Transverse colon (tissue), 4 donors: Measurements from ENCODE around the gene GABRP. TPM values are rescaled to one million over a fixed set of nuclear protein-coding genes. Genes with fewer than 3 reads are reported as not detected.

Experiments
- DNase-seq: peaks from one replicate; pipeline ENCODE4 v3.0.0-alpha.2; 2019
- H3K27ac ChIP-seq, 4 donors: fragments of 200-600 bp; sonication (generic); 2 replicates each; pipeline ENCODE4 v1.5.1; 2016 to 2018; ENCODE audit warnings: inconsistent platforms in 4 of 4
- H3K27me3 ChIP-seq: fragments of 200-600 bp; sonication (generic); 2 replicates; pipeline ENCODE4 v1.5.1; 2017; ENCODE audit warnings: inconsistent platforms
- H3K36me3 ChIP-seq, 4 donors: fragments of 200-600 bp; sonication (generic); 2 replicates each; pipeline ENCODE4 v1.5.1; 2017 to 2019; ENCODE audit warnings: inconsistent platforms in 4 of 4
- H3K4me1 ChIP-seq, 4 donors: fragments of 200-600 bp; sonication (generic); 2 replicates each; pipeline ENCODE4 v1.5.1; 2017 to 2020; ENCODE audit warnings: inconsistent platforms in 4 of 4
- H3K4me3 ChIP-seq, 4 donors: fragments of 200-600 bp; sonication (generic); 1 replicate in 1 of 4; 2 replicates in 3 of 4; pipeline versions ENCODE4 v1.5.1 to v1.6.1; 2017 to 2019; ENCODE audit warnings: inconsistent platforms in 4 of 4
- H3K9me3 ChIP-seq, 2 donors: fragments of 200-600 bp; sonication (generic); 2 replicates each; pipeline ENCODE4 v1.5.1; 2017 to 2019; ENCODE audit warnings: inconsistent platforms in 2 of 2
- CTCF ChIP-seq, 5 experiments: fragments of 200-600 bp in 3 of 5; fragments of 450-650 bp in 2 of 5; sonication (generic) in 3 of 5; IDR thresholded peaks; 1 replicate in 2 of 5; 2 replicates in 3 of 5; pipeline ENCODE4 v1.5.1; 2016 to 2017; ENCODE audit warnings: antibody characterized with exemption in 5 of 5, inconsistent platforms in 3 of 5, mild to moderate bottlenecking in 2 of 5, moderate library complexity in 1 of 5
- EP300 ChIP-seq: sonication (generic); formaldehyde crosslinking; IDR thresholded peaks from one replicate; pipeline ENCODE4 v1.6.1; 2017; ENCODE audit warnings: antibody characterized with exemption, low read depth
- POLR2A ChIP-seq: fragments of 450-650 bp; IDR thresholded peaks from one replicate; pipeline ENCODE4 v1.6.1; 2016; ENCODE audit warnings: antibody characterized with exemption, mild to moderate bottlenecking, moderate library complexity
- POLR2AphosphoS5 ChIP-seq, 3 donors: sonication (generic); formaldehyde crosslinking; IDR thresholded peaks; one replicate each; pipeline ENCODE4 v1.6.1; 2016; ENCODE audit warnings: antibody characterized with exemption in 3 of 3
- WGBS, 2 donors: methylation state at CpG; one replicate each; pipeline ENCODE4 v1.1.5; 2018; ENCODE audit warnings: low coverage in 1 of 2; 5-methylcytosine and 5-hydroxymethylcytosine counted together
- in situ Hi-C, 4 donors: fragments of 200-750 bp; cut with MboI; loops; one replicate each; pipeline versions ENCODE4 v1.15.0 to v1.15.1; 2017; ENCODE audit warnings: low sequenced_read_pairs in 3 of 4, low pct_ligation_motif_present in 1 of 4, low pct_unique_long_range_greater_than_20kb in 1 of 4
- intact Hi-C: fragments of 100-400 bp; cut with DNase I; formaldehyde crosslinking; loops from one replicate; pipeline ENCODE4 v1.15.1; 2023; ENCODE audit warnings: low total_unique reads
- total RNA-seq, 4 donors: library from RNA; depleted of rRNA; stranded (reverse); fragments of >200 nt; gene quantifications; one replicate each; pipeline ENCODE4 v1.1.0, GENCODE V29; 2016

GABRP gene
- total RNA-seq, 4 donors from 2014 or later: 0.32 TPM; not detected in 3

- no peak overlapping the region for H3K27ac ChIP-seq
- peaks cover 10 to 12% of the 10 kb centered on the region in 2 donors for H3K9me3 ChIP-seq
- peaks cover 5% of the 10 kb centered on the region for H3K27me3 ChIP-seq
- TF ChIP-seq POLR2AphosphoS5 (IDR thresholded peaks at IDR 0.05) (no peak), CTCF (IDR thresholded peaks at IDR 0.05) (no peak), POLR2A (no peak), EP300 (no peak)
- peaks cover 0 to 8% (median 6%) of the 10 kb centered on the region in 4 donors for H3K4me1 ChIP-seq
- WGBS, 2 donors: 77 to 91% methylated on average over 3 of the region's 3 CpGs
- DNase-seq: no peak
- H3K36me3 ChIP-seq: no peaks in the 10 kb centered on the region
- H3K4me3 ChIP-seq: no peak overlapping the region
- in situ Hi-C loops: no loop called here
- intact Hi-C loops: no loop called here
Observed at GRCh38 chr5:170863646-170864045, 80.1 kb downstream of the GABRP start.

Other genes with a start within 250 kb of the GABRP start
- 10 to 100 TPM; 10.2 to 13.8 (median 10.9) TPM for gene RANBP17, start 78.3 kb downstream of the GABRP start, total RNA-seq